ENCODE results near the gene NHSL2. TPM values are rescaled to one million over a fixed set of nuclear protein-coding genes. Genes with fewer than 3 reads are reported as not detected.

Gene NHSL2
- total RNA-seq, 2 experiments from 2014 or later: 0.58 to 0.88 TPM

DNA sequence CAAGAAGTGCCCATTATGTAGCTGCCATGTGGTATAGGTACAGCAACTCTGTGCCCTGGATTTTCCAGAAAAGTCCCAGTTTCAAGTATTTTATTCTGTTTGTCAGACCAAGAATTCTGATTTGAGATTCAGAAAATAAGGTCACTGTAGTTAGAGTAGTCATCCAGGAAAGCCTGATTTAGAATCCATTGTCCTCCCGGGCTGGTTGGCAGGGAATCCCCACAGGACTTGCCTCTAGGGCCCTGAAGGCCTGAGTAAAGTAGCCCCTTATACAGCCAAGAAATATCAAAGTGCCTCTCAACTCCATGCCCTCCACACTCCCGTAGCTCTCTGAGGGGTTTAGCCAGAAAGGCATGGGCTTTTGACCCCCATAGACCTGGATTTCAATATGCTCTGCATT is 184.7 kb downstream of the NHSL2 start:
- CTCF ChIA-PET: no interaction called here
- intact Hi-C loops (cut with micrococcal nuclease): no loop called here

DNA sequence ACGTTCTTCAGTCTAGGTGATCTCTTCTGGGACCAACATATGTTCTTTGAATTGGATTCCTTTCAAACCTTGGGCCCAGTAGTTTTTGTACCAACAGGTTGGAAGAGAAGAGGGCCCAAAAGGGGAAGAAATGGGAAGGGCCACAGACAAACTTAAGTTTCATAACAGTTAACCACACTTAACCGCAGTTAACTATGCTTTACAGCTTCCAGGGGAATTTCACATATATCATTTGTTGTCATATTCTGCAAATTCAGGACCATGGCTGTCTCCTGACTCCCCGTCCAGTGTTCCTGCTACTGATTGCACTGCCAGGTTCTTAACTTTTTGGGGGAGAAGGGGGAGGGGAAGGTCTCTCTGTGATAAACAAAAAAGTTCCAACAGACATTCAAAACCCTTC is 186.5 kb downstream of the NHSL2 start:
- ChIA-PET CTCF (no interaction called here), POLR2A (no interaction called here)
- intact Hi-C loops (cut with micrococcal nuclease): no loop called here
- ATAC-seq (no peak), DNase-seq (no peak)
- no peaks in the 10 kb centered on the region for H3K36me3 Mint-ChIP-seq (ENCODE audit: low read depth)
- H3K9me3 Mint-ChIP-seq: no peaks in the 10 kb centered on the region
- TF ChIP-seq, protein P1, sequence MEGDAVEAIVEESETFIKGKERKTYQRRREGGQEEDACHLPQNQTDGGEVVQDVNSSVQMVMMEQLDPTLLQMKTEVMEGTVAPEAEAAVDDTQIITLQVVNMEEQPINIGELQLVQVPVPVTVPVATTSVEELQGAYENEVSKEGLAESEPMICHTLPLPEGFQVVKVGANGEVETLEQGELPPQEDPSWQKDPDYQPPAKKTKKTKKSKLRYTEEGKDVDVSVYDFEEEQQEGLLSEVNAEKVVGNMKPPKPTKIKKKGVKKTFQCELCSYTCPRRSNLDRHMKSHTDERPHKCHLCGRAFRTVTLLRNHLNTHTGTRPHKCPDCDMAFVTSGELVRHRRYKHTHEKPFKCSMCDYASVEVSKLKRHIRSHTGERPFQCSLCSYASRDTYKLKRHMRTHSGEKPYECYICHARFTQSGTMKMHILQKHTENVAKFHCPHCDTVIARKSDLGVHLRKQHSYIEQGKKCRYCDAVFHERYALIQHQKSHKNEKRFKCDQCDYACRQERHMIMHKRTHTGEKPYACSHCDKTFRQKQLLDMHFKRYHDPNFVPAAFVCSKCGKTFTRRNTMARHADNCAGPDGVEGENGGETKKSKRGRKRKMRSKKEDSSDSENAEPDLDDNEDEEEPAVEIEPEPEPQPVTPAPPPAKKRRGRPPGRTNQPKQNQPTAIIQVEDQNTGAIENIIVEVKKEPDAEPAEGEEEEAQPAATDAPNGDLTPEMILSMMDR (IDR thresholded peaks at IDR 0.05): no peak
- peaks cover 31% of the 10 kb centered on the region for H3K4me1 Mint-ChIP-seq (ENCODE audit: low read depth)
- no peak overlapping the region for H3K27ac Mint-ChIP-seq
- H3K27me3 Mint-ChIP-seq: peaks cover 21% of the 10 kb centered on the region
- H3K4me3 Mint-ChIP-seq: no peak overlapping the region

More for the DNA sequence above, 184.7 kb downstream of the NHSL2 start:
- DNase-seq (no peak), ATAC-seq (no peak)
- POLR2A ChIA-PET: no interaction called here
- Mint-ChIP-seq H3K27ac (no peak overlapping the region), H3K4me1 (ENCODE audit: low read depth) (peaks cover 13% of the 10 kb centered on the region), H3K9me3 (no peaks in the 10 kb centered on the region), H3K36me3 (ENCODE audit: low read depth) (no peaks in the 10 kb centered on the region), H3K27me3 (peaks cover 18% of the 10 kb centered on the region), H3K4me3 (no peak overlapping the region)
- TF ChIP-seq, protein P1 (IDR thresholded peaks at IDR 0.05): no peak

DNA sequence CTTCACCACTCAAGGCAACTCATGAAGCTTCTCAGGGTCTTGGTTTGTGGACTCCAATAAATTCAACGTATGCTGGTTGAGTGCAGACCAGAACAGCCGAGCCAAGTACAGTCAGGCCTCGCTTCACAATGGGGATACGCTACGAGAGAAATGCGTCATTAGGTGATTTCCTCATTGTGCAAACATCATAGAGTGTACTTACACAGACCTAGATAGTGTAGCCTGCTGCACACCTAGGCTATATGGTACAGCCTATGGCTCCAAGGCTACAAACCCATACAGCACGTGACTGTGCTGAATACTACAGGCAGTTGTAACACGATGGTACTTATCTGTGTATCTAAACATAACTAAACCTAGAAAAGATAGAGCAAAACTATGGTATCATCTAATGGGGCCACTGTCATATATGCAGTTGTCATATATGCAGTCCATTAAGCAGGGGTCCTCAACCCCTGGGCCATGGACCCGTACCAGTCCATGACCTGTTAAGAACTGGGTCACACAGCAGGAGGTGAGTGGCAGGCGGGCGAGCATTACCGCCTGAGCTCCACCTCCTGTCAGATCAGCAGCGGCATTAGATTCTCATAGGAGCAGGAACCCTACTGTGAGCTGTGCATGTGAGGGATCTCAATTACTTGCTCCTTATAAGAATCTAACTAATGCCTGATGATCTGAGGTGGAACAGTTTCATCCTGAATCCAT is 189.6 kb downstream of the NHSL2 start:
- no peak for ATAC-seq

DNA sequence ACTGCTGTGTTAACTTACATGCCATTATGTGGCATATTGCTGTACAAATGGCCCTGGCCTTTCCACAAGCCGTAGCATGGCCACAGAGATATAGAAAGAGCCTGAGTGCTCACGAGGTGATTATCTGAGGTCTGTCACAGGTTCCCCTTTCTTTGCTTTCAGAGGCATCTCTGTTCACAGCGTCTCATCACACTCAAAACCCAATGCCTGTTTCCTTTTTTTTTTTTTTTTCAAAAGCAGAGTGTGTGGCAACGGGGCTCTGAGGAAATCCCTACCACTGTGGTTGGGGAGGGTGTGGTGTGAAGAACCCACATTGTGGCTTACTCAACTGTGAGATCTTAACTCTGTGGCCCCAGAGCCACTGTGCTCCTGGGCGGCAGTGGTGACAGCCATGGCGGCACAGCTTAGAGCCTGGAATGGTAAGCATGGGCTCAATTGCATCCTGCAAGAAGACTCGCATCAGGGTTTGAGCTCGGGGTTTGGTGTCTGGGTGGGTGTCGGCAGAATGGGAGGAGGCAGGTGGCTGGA is 190.2 kb downstream of the NHSL2 start:
- intact Hi-C loops (cut with micrococcal nuclease): loop anchor here (10.0 kb wide), 1 partner anchor 64 kb away; no protein-coding TSS in a partner anchor
- H3K9me3 Mint-ChIP-seq: no peaks in the 10 kb centered on the region
- H3K4me1 Mint-ChIP-seq (ENCODE audit: low read depth): peaks cover 44% of the 10 kb centered on the region
- H3K4me3 Mint-ChIP-seq: no peak overlapping the region
- H3K27me3 Mint-ChIP-seq: peaks cover 32% of the 10 kb centered on the region
- no peak overlapping the region for H3K27ac Mint-ChIP-seq
- POLR2A ChIA-PET: interaction anchor here (1.1 kb wide), 1 partner anchor 80 kb away, joined by 4 read pairs; no protein-coding TSS in a partner anchor
- peak; percentile 73 for ATAC-seq
- CTCF ChIA-PET: interaction anchor here (1.4 kb wide), 1 partner anchor 20 kb away, joined by 4 read pairs; no protein-coding TSS in a partner anchor
- no peaks in the 10 kb centered on the region for H3K36me3 Mint-ChIP-seq (ENCODE audit: low read depth)
- peak; percentile 83 for DNase-seq
- TF ChIP-seq, protein P1 (IDR thresholded peaks at IDR 0.05): no peak

More for the DNA sequence above, 189.6 kb downstream of the NHSL2 start:
- H3K4me3 Mint-ChIP-seq: no peak overlapping the region
- intact Hi-C loops (cut with micrococcal nuclease): loop anchor here (10.0 kb wide), 1 partner anchor 65 kb away; no protein-coding TSS in a partner anchor
- H3K36me3 Mint-ChIP-seq (ENCODE audit: low read depth): no peaks in the 10 kb centered on the region
- H3K27ac Mint-ChIP-seq: no peak overlapping the region
- CTCF ChIA-PET: interaction anchor here (1.2 to 1.4 kb wide), 3 partner anchors 21 to 81 kb away, joined by 4 read pairs; no protein-coding TSS in a partner anchor
- H3K27me3 Mint-ChIP-seq: peaks cover 32% of the 10 kb centered on the region
- TF ChIP-seq, protein P1 (IDR thresholded peaks at IDR 0.05): no peak
- peaks cover 42% of the 10 kb centered on the region for H3K4me1 Mint-ChIP-seq (ENCODE audit: low read depth)
- no peak for DNase-seq
- no peaks in the 10 kb centered on the region for H3K9me3 Mint-ChIP-seq
- POLR2A ChIA-PET: interaction anchor here (0.6 kb wide), 1 partner anchor 83 kb away, joined by 3 read pairs; no protein-coding TSS in a partner anchor

DNA sequence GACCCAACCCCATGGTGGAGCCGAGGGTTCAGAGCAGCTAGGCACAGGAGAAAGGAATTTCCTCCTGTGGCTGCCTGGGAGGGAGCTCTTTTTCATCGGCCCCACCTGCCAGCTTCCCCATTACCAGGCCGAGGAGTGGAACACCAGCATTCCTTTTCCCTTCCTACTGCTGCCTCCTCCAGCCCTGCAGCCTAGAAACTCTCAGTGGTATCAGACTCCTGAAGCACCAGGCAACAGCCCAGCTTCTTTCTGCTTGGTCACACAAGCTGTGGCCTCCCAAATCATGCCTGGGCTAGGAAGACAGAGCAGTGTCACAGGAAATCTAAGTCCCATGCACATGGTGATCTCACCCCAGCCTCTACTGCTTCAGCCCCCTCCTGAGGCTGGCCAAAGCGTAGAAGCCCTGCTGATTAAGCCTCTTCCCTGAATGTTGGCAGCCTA is 191.0 kb downstream of the NHSL2 start:
- DNase-seq: no peak
- Mint-ChIP-seq H3K4me1 (ENCODE audit: low read depth) (peaks cover 48% of the 10 kb centered on the region), H3K27ac (no peak overlapping the region), H3K4me3 (no peak overlapping the region), H3K36me3 (ENCODE audit: low read depth) (no peaks in the 10 kb centered on the region), H3K9me3 (no peaks in the 10 kb centered on the region), H3K27me3 (peaks cover 33% of the 10 kb centered on the region)
- POLR2A ChIA-PET: interaction anchor here (1.1 kb wide), 1 partner anchor 81 kb away, joined by 4 read pairs; no protein-coding TSS in a partner anchor
- CTCF ChIA-PET: interaction anchor here (1.4 kb wide), 1 partner anchor 19 kb away, joined by 4 read pairs; no protein-coding TSS in a partner anchor
- no peak for ATAC-seq
- intact Hi-C loops (cut with micrococcal nuclease): loop anchor here (10.0 kb wide), 1 partner anchor 63 kb away; no protein-coding TSS in a partner anchor
- TF ChIP-seq, protein P1 (IDR thresholded peaks at IDR 0.05): no peak
